Superior temporal gyrus (tissue), 1 donor: ENCODE data around the gene SLC25A23.

ENCODE experiments used
- DNase-seq: peaks from one replicate; pipeline ENCODE4 v3.0.0-alpha.2; 2016; ENCODE audit errors: extremely low spot score

Gene SLC25A23

DNA sequence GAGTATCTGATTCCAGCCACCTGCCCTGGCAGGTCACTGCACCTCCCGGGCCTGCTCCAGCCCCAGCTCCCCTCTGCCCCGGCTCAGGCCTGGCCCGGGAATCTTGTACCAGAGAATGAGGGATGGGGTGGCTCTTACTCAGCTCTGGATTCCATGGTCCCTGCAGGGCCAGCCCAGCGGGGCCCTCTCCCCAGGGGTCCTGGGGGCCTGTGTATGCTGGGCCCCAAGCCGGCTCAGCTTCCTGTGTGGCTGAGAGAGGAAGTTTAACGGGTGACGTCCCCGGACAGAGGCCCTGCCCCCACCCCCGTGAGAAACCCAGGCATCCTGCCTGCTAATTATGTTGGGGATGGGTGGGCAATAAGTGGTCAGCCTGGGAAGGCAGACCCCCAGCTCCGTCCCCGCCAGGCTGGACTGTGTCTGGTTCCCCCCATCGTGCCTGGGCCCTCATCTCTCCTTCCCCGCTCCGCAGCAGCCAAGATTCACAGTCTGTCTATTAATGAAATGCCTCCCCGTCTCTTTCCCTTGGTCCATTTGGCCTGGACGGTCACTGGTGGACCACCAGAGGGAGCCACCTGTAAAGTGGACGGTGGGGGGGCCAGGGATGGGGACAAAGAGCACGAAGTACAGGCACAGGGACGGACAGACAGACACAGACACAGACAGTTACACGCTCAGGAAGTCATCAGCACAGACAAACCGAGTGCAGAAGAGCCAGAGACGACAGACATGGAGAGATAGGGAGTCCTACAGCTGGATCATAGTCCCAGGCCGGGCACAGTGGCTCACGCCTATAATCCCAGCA, 22.1 kb upstream of the SLC25A23 start, which contains the start of gene DENND1C:
Gene DENND1C, minus strand, starts transcription at position 247 of the 802 bp plus-strand sequence. Its CDS starts 92 bp downstream, at position 155.
- peak; percentile 66 for DNase-seq

DNA sequence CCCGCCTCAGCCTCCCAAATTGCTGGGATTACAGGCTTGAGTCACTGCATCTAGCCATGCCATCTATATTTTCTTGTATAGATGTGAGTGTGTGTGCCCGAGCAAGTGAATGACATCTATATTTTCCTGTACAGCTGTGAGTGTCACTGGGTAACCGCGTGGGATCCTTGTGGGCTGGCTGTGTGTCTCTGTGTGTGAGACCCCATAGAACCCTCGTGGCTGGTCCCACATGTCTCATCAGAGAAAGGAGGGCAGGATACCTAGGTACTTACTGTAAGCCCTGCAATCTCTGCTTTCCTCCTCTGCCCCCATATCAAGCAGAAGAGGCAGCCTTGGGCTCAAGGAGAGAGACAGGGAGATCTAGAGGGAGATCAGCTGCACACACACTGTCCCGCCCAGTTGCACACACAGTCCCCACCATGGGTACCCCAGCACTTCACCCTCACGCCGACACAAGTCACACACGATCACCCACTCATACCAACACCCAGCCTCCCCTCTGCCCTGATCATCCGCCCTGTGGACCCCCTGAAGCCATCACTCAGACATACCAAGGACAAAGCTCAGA, 21.3 kb upstream of the SLC25A23 start:
- DNase-seq: no peak

DNA sequence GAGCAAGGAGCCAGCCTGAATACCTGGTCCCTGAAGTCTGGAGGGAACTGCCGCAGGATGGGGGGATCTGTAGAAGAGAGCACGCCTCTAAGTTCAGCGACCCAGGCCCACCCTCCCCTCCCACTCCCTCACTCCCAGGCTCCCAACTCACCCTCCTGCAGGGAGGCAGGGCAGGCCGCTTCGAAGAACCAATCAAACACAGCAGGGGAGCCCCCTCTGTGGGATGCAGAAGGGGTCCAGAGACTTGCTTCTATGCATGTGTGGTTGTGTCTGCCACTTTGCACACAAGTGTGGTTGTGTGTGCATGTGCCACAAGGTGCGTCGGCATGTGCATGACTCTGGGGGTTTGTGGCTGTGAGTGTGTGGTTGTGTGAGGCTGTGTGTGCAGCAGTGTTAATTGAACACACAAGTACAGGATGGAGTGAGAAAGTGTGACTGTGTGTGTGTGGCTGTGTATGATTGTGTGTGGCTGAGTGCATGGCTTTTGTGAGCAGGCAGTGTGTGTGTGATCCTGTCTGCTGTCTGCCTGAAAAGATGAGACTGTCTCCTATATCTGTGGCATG, 20.3 kb upstream of the SLC25A23 start:
- DNase-seq: no peak

DNA sequence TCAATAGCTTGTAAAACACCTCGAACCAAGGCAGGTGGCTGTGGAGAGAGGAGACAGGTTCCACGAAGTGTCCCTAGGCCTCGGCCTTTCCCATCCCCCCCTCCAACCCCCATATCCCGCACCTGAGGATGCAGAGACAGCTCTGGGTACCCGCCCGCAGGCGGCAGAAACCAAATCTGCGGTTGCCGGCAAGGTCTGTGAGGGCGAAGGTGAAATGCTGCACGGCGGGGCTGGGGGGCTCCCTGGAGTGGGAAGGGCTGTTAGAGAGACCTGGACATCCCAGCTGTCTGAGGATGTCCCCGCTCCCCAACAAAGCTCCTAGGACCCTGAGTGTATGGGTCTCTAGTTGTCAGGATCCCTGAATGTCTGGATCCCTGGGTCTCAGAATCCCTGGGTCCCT, 19.2 kb upstream of the SLC25A23 start:
- DNase-seq: no peak

DNA sequence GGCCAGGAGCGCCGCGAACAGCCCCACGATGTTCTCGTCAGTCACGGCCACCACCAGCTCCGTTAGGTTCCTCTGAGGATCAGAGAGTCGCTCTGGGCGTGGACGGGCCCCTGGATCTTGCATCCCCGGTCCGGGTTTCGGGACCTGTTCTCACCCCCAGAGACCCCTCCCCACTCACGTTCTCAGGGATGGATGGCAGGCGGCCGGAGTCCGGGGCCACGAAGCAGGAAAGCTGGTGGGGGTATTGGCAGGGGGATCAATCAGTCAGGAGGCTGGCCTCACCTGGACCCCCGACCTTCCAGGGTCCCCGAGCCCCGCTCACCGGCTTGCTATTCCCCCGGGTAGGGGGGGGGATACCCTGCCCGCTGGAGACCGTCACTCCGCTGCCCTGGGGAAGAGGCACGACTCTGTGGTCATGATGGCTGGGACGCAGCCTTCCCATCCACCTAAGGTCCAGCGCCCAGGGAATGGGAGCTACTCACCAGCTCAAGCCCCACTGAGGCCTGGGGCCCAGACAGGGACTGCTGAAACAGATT, 17.4 kb upstream of the SLC25A23 start:
- no peak for DNase-seq

GRCh38 chr19:6476155-6476895, 16.7 kb upstream of the SLC25A23 start:
- DNase-seq: peak; percentile 79

- DNase-seq: no peak
Measured at GRCh38 chr19:6475321-6476108, 15.9 kb upstream of the SLC25A23 start.

GRCh38 chr19:6473647-6474046, 14.1 kb upstream of the SLC25A23 start:
- DNase-seq: no peak

- DNase-seq: no peak
Measured at GRCh38 chr19:6472713-6473112, 13.1 kb upstream of the SLC25A23 start.

DNA sequence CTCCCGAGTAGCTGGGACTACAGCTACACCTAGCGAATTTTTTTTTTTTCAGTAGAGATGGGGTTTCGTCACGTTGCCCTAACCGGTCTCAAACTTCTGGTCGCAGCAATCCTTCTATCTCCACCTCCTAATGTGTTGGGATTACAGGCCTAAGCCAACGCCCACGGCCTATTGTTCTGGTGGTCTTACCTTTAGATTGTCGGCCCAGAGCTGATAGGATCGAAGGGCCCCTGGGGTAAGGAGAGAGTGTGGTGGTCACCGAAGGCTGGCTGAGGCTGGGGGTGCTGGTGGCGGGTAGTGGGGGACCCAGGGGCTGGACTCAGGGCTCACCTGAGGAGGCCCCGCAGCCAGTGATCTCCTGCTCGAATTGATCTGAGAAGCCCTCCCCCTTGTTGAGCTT, 11.5 kb upstream of the SLC25A23 start:
- DNase-seq: no peak

DNA sequence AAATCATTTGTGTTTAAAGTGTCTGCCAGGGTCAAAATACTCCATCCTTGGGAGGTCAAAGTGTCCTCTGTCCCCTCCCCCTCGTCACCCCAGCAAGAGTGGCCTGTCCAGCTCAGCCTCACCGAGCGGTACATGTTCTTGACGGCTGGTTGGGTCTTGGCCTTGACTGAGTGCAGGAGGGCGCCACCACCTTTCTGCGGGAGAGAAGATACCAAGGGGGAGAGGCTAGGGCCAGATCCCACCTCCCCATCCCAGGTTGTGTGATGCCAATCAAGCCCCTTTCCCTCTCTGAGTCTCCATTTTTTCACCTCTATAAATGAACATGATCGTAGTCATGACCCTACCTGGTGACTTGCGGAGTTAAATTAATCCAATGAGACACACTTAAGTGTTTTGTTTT, 10.6 kb upstream of the SLC25A23 start:
- DNase-seq: no peak

DNA sequence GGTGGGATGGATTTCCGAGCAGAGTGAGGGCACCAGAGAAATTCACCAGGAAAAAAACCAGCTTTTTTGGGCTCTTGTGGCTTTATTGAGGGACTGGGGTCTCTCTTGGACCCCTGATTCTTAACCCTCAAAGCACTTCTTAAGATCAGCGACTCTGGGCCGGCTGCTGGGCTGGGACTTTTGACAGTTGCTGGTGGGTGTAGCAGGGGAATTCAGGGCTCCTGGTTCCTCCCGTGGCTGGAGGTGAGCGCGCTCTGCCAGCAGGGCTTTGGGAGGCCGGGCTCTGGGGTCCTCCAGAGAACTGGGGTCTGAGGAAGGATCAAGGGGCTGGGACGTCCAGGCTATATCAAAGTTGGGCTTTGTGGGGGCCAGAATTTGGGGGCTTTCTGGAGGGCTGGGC, 7.8 kb upstream of the SLC25A23 start:
- no peak for DNase-seq

DNA sequence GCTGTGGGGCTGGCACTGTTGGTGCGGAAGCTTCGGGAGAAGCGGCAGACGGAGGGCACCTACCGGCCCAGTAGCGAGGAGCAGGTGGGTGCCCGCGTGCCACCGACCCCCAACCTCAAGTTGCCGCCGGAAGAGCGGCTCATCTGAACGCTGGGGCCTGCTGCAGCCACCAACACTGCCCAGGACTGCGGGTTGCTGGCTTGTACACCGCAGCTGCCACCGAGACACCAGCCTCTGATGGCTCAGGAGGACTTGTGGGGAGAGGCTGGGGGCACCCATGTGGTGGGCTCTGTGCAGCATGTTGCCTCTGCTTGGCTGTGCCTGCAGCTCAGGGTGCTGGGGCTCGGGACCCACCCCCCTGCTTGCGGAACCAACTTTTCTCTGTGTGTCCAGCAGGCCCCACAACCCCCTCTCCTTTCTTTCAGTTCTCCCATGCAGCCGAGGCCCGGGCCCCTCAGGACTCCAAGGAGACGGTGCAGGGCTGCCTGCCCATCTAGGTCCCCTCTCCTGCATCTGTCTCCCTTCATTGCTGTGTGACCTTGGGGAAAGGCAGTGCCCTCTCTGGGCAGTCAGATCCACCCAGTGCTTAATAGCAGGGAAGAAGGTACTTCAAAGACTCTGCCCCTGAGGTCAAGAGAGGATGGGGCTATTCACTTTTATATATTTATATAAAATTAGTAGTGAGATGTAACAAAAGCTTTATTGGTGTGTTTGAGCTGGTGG, 7.1 kb upstream of the SLC25A23 start:
- DNase-seq: no peak

GRCh38 chr19:6465663-6466062, 6.1 kb upstream of the SLC25A23 start:
- DNase-seq: no peak

- no peak for DNase-seq
Measured at GRCh38 chr19:6465006-6465405, 5.4 kb upstream of the SLC25A23 start.

GRCh38 chr19:6464070-6464873, 4.7 kb upstream of the SLC25A23 start, which contains the start of gene CRB3:
Gene CRB3, plus strand, starts transcription at chr19:6464271. Its CDS starts 431 bp downstream, at chr19:6464702.
- DNase-seq: no peak

DNA sequence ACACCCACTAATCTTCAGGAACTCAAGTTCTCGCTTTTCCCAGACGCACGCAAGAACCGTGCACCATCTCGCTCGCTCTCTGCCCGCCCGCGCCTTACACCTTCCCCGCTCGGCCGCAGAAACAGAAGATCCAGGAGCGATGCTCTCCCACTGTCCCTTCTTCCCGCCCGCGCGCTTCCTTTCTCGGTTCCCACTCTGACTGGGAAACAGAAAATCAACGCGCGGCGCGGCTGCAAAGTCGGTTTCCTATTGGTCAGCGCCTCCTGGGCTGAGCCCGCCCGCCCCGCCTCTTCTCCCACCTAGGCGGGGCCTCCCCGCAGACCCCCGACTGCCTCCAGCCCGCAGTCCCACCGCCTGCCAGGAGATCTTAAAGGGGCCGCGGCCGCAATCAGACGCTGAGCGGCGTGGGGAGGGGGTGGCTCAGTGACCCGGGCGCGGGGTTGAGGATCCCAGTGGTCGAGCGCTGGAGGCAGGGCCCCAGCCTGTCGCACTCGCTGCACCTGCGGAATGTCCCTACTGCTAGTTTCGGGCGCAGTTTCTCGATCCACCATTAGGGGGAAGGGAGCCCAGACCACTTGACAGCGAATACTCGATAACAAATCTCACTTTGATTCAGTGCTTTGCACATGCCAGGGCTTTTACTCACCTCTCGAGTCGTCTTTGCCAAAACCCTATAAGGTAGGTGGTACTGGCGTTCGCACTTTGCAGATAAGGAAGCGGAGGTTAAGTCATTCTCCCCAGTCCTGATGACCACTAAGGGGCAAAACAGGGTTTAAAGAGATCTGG, 700 bp upstream of the SLC25A23 start:
- peak; percentile 99 for DNase-seq

- no peak for DNase-seq
Measured at GRCh38 chr19:6458695-6459261, 814 bp downstream of the SLC25A23 start.
